ENCODE measurements around the gene HDAC9. TPM values are rescaled to one million over a fixed set of nuclear protein-coding genes. Genes with fewer than 3 reads are reported as not detected.
"Not testable (repeated sequence)": the region's sequence is repeated elsewhere in the genome, so short reads cannot be mapped to it uniquely, and the experiment has no call there.

HDAC9 gene
- total RNA-seq, 1 donor from 2014 or later = 13.5 TPM

DNA sequence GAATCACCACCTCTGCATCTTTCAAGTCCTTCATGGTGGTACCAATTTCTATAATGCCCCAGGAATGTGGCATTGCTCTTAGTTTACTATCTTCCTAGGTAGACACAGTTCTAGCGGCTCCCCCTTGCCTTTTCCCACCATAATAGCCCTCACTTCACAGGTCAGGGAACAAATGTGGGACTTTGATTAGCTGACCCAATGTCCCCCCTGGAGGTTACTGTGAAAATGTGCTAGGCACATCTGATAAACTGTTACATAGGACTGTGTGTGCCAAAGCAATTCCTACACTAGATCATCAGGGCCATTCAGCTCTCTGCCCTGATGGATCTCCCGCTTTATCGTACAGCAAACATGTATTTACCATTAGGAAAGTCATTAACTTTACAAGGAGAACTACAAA, 527.9 kb downstream of the HDAC9 start:
- no peak for DNase-seq (ENCODE audit: low spot score)

DNA sequence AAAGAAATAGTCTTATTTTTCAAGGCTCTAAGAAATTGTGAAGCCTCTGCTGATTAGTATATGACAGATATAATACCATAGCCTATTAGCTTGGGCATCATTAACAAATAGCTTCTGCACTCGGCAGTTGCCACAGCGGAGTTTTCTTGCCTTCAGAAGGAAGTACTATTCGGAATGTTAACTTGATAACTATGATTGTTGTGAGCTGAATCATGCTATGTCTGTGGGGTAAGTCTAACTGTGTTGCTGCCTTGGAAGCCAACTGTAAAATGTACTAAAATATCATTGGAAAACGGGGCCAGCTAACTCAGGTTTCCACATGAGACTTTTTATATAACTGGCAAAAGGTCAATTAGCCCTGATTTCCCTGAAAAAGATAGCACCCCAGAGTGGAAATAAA, 528.7 kb downstream of the HDAC9 start:
- no peak for DNase-seq (ENCODE audit: low spot score)

DNA sequence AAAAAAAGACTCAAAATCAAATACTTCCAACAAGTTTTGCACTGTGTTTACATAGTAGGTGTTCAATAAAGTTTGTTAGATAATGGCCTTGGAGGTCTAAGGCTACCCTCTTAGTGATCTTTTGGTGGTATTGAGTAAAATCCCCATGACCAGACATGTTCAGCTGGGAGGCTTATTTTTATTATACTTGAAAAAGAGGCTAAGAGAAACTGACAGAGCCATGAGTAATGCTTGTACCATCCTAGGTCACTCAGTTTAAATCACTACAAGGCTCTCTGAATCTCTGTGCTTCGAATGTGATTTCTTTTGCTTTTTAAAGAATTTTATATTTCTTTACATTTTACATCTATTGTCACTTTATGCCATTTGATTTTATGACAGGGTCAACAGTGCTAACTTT, 531.3 kb downstream of the HDAC9 start:
- no peak for DNase-seq (ENCODE audit: low spot score)

DNA sequence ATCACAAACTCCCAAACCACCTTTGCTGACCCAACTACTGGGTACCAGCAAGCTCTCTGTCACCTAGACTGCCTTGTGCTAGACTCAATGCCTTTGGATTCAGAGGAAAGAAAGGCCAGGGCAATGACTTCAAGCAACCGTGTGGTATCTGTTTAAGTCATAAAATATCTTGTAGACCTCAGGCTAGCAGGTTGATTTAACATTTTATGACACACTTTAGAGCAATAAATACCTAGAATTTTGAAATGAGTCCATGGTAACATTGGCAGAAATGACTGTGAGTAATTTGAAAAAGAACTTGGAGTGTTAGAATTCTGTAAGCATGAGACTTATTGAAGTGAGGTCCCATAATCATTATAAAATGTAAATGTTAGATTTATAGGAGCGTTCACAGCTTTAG, 534.7 kb downstream of the HDAC9 start:
- no peak for DNase-seq (ENCODE audit: low spot score)

DNA sequence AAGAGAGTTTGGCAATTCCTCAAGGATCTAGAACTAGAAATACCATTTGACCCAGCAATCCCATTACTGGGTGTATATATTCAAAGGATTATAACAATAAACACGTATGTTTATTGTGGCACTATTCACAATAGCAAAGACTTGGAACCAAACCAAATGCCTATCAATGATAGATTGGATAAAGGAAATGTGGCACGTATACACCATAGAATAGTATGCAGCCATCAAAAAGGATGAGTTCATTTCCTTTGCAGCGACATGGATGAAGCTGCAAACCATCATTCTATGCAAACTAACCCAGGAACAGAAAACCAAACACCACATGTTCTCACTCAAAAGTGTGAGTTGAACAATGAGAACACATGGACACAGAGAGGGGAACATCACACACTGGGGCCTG, 537.4 kb downstream of the HDAC9 start:
- DNase-seq (ENCODE audit: low spot score) = not testable (repeated sequence)

DNA sequence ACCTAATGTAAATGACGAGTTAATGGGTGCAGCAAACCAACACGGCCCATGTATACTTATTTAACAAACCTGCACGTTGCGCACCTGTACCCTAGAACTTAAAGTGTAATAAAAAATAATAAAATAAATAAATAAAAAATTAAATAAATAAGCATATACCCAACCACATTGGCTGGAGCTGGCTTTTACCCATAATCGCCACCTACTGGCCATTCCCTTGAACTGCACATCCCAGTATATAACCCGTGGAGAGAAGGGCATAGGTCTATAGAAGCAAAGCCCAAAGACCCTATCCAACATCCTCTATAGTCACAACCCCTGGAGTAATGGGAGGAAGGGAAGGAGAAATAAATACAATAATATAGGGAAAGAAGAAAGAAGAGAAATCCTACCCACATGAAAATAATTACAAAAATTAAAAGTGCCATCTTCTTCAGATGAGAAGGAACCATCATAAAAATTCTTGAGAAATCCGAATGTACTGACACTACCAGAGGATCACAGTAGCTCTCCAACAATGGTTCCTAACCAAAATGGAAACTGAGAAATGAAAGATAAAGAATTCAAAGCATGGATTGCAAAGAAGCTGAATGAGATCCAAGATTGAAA, 556.3 kb downstream of the HDAC9 start:
- no peak for DNase-seq (ENCODE audit: low spot score)

Measured in mucosa of gallbladder (tissue), 1 donor.